ENCODE measurements around the gene PTPMT1.
A peak's percentile ranks its signal among the peaks of the same experiment; 100 is the strongest.
"Not testable (repeated sequence)": the region's sequence is repeated elsewhere in the genome, so short reads cannot be mapped to it uniquely, and the experiment has no call there.

Gene PTPMT1

GRCh38 chr11:47565340-47566148, at the start of gene PTPMT1:
PTPMT1 (plus strand) TSS chr11:47565599; CDS start chr11:47565623, 24 bp downstream.
- Mint-ChIP-seq H3K27ac (peak within 1 kb of the TSS; percentile 87), H3K4me3 (peak within 1 kb of the TSS; percentile 88), H3K36me3 (ENCODE audit: low read depth) (peaks cover 11% of the 10 kb centered on the region), H3K4me1 (ENCODE audit: low read depth) (peaks cover 46% of the 10 kb centered on the region), H3K27me3 (no peaks in the 10 kb centered on the region), H3K9me3 (no peaks in the 10 kb centered on the region)

GRCh38 chr11:47516155-47516554, 49.2 kb upstream of the PTPMT1 start:
- Mint-ChIP-seq H3K27me3 (no peaks in the 10 kb centered on the region), H3K4me3 (no peak overlapping the region), H3K4me1 (ENCODE audit: low read depth) (peaks cover 90% of the 10 kb centered on the region), H3K27ac (no peak overlapping the region), H3K9me3 (no peaks in the 10 kb centered on the region), H3K36me3 (ENCODE audit: low read depth) (peaks cover 30% of the 10 kb centered on the region)

GRCh38 chr11:47516984-47517853, 48.2 kb upstream of the PTPMT1 start:
- H3K4me3 Mint-ChIP-seq, result no peak overlapping the region
- no peaks in the 10 kb centered on the region for H3K9me3 Mint-ChIP-seq
- H3K4me1 Mint-ChIP-seq (ENCODE audit: low read depth), result peaks cover 91% of the 10 kb centered on the region
- no peaks in the 10 kb centered on the region for H3K27me3 Mint-ChIP-seq
- no peak overlapping the region for H3K27ac Mint-ChIP-seq
- H3K36me3 Mint-ChIP-seq (ENCODE audit: low read depth), result peaks cover 25% of the 10 kb centered on the region

- no peak overlapping the region for H3K4me3 Mint-ChIP-seq
- H3K27me3 Mint-ChIP-seq, result no peaks in the 10 kb centered on the region
- H3K27ac Mint-ChIP-seq, result peak overlapping the region; percentile 58
- H3K36me3 Mint-ChIP-seq (ENCODE audit: low read depth), result peaks cover 30% of the 10 kb centered on the region
- H3K4me1 Mint-ChIP-seq (ENCODE audit: low read depth), result peaks cover 88% of the 10 kb centered on the region
- no peaks in the 10 kb centered on the region for H3K9me3 Mint-ChIP-seq
Measured at GRCh38 chr11:47518212-47518964, 47.0 kb upstream of the PTPMT1 start.

GRCh38 chr11:47523490-47524225, 41.7 kb upstream of the PTPMT1 start:
- Mint-ChIP-seq H3K4me3 (peak overlapping the region; percentile 38), H3K9me3 (no peaks in the 10 kb centered on the region), H3K4me1 (ENCODE audit: low read depth) (peaks cover 84% of the 10 kb centered on the region), H3K27ac (peak overlapping the region; percentile 77), H3K27me3 (no peaks in the 10 kb centered on the region), H3K36me3 (ENCODE audit: low read depth) (peaks cover 17% of the 10 kb centered on the region)

- Mint-ChIP-seq H3K4me3 (peak overlapping the region; percentile 42), H3K4me1 (ENCODE audit: low read depth) (peaks cover 77% of the 10 kb centered on the region), H3K36me3 (ENCODE audit: low read depth) (peaks cover 15% of the 10 kb centered on the region), H3K9me3 (no peaks in the 10 kb centered on the region), H3K27ac (peak overlapping the region; percentile 77), H3K27me3 (no peaks in the 10 kb centered on the region)
Measured at GRCh38 chr11:47524291-47524874, 41.0 kb upstream of the PTPMT1 start.

GRCh38 chr11:47526032-47526431, 39.4 kb upstream of the PTPMT1 start:
- not testable (repeated sequence) for H3K27me3 Mint-ChIP-seq, H3K4me3 Mint-ChIP-seq, H3K27ac Mint-ChIP-seq, H3K9me3 Mint-ChIP-seq
- peaks cover 14% of the 10 kb centered on the region for H3K36me3 Mint-ChIP-seq (ENCODE audit: low read depth)
- peaks cover 73% of the 10 kb centered on the region for H3K4me1 Mint-ChIP-seq (ENCODE audit: low read depth)

GRCh38 chr11:47527186-47527585, 38.2 kb upstream of the PTPMT1 start:
- peaks cover 71% of the 10 kb centered on the region for H3K4me1 Mint-ChIP-seq (ENCODE audit: low read depth)
- H3K9me3 Mint-ChIP-seq, result no peaks in the 10 kb centered on the region
- H3K27ac Mint-ChIP-seq, result no peak overlapping the region
- no peaks in the 10 kb centered on the region for H3K27me3 Mint-ChIP-seq
- no peak overlapping the region for H3K4me3 Mint-ChIP-seq
- H3K36me3 Mint-ChIP-seq (ENCODE audit: low read depth), result peaks cover 14% of the 10 kb centered on the region

- Mint-ChIP-seq H3K27ac (peak overlapping the region; percentile 70), H3K36me3 (ENCODE audit: low read depth) (peaks cover 12% of the 10 kb centered on the region), H3K4me3 (no peak overlapping the region), H3K4me1 (ENCODE audit: low read depth) (peaks cover 67% of the 10 kb centered on the region), H3K9me3 (no peaks in the 10 kb centered on the region), H3K27me3 (no peaks in the 10 kb centered on the region)
Measured at GRCh38 chr11:47529951-47530350, 35.4 kb upstream of the PTPMT1 start.

GRCh38 chr11:47530721-47531120, 34.7 kb upstream of the PTPMT1 start:
- peaks cover 63% of the 10 kb centered on the region for H3K4me1 Mint-ChIP-seq (ENCODE audit: low read depth)
- H3K27me3 Mint-ChIP-seq, H3K4me3 Mint-ChIP-seq, H3K9me3 Mint-ChIP-seq: not testable (repeated sequence)
- peak overlapping the region; percentile 70 for H3K27ac Mint-ChIP-seq
- peaks cover 13% of the 10 kb centered on the region for H3K36me3 Mint-ChIP-seq (ENCODE audit: low read depth)

- peaks cover 53% of the 10 kb centered on the region for H3K4me1 Mint-ChIP-seq (ENCODE audit: low read depth)
- H3K4me3 Mint-ChIP-seq, result no peak overlapping the region
- peaks cover 16% of the 10 kb centered on the region for H3K36me3 Mint-ChIP-seq (ENCODE audit: low read depth)
- H3K9me3 Mint-ChIP-seq, result no peaks in the 10 kb centered on the region
- no peaks in the 10 kb centered on the region for H3K27me3 Mint-ChIP-seq
- H3K27ac Mint-ChIP-seq, result no peak overlapping the region
Measured at GRCh38 chr11:47531666-47532065, 33.7 kb upstream of the PTPMT1 start.

- Mint-ChIP-seq H3K27me3 (no peaks in the 10 kb centered on the region), H3K4me3 (no peak overlapping the region), H3K27ac (peak overlapping the region; percentile 61), H3K9me3 (no peaks in the 10 kb centered on the region), H3K36me3 (ENCODE audit: low read depth) (peaks cover 16% of the 10 kb centered on the region), H3K4me1 (ENCODE audit: low read depth) (peaks cover 55% of the 10 kb centered on the region)
Measured at GRCh38 chr11:47532597-47533213, 32.7 kb upstream of the PTPMT1 start.

- no peak overlapping the region for H3K27ac Mint-ChIP-seq
- H3K9me3 Mint-ChIP-seq, result no peaks in the 10 kb centered on the region
- H3K4me3 Mint-ChIP-seq, result no peak overlapping the region
- H3K4me1 Mint-ChIP-seq (ENCODE audit: low read depth), result peaks cover 57% of the 10 kb centered on the region
- H3K27me3 Mint-ChIP-seq, result no peaks in the 10 kb centered on the region
- H3K36me3 Mint-ChIP-seq (ENCODE audit: low read depth), result peaks cover 19% of the 10 kb centered on the region
Measured at GRCh38 chr11:47533690-47534151, 31.7 kb upstream of the PTPMT1 start.
